ENCODE results near the gene SLC17A7.

DNA sequence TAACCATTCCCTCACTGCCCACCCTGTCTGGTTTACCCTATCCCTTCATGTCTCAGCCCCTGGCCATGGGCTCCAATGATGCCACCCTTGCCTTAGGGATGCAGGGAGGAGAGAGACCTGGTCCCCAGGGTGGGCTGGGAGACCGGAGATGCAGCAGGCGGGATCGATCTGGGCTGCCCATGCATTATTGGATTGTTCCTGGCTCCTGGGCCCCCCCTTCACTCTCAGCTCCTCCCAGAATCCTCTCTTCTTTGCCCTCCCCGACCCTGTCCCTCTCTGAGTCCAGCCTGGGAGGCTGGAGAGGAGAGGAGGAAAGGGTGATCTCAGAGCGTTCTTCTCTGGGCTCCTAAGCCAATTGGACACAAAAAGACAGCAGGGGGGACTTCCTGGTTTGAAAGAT, 47.4 kb downstream of the SLC17A7 start:
- TF ChIP-seq POLR2A (IDR thresholded peaks at IDR 0.05) (no peak), EP300 (IDR thresholded peaks at IDR 0.05) (no peak), POLR2AphosphoS5 (IDR thresholded peaks at IDR 0.05) (no peak)

All from suprapubic skin (tissue), 4 donors.